Endodermal cell (in vitro differentiated cells): ENCODE data around the gene TNRC6C. TPM values are rescaled to one million over a fixed set of nuclear protein-coding genes. Genes with fewer than 3 reads are reported as not detected.
A peak's percentile ranks its signal among the peaks of the same experiment; 100 is the strongest.

Experiments used
- DNase-seq: peaks from one replicate; pipeline ENCODE4 v3.0.0-alpha.2; 2017
- H3K27ac ChIP-seq: 2 replicates; pipeline ENCODE4 v1.5.1; 2013; ENCODE audit warnings: mild to moderate bottlenecking, low read depth, low read length, moderate library complexity
- H3K27me3 ChIP-seq: 2 replicates; pipeline ENCODE4 v1.6.1; 2013; ENCODE audit warnings: mild to moderate bottlenecking, low read length, moderate library complexity; ENCODE audit not compliant: insufficient read depth, control insufficient read depth, poor library complexity, severe bottlenecking
- H3K36me3 ChIP-seq: 2 replicates; pipeline ENCODE4 v1.7.0; 2013; ENCODE audit warnings: mild to moderate bottlenecking, low read length, moderate library complexity; ENCODE audit not compliant: control insufficient read depth, insufficient read depth
- H3K4me1 ChIP-seq: one replicate; pipeline ENCODE4 v1.7.0; 2013; ENCODE audit warnings: low read length; ENCODE audit not compliant: control insufficient read depth, insufficient read depth
- H3K4me3 ChIP-seq: 2 replicates; pipeline ENCODE4 v1.5.1; 2013; ENCODE audit warnings: mild to moderate bottlenecking, low read length, moderate library complexity
- H3K9ac ChIP-seq: 2 replicates; pipeline ENCODE4 v1.6.1; 2013; ENCODE audit warnings: mild to moderate bottlenecking, low read length, moderate library complexity; ENCODE audit not compliant: poor library complexity, severe bottlenecking; ENCODE audit errors: extremely low read depth
- H3K9me3 ChIP-seq: 2 replicates; pipeline ENCODE4 v1.6.1; 2013; ENCODE audit warnings: mild to moderate bottlenecking, low read length, moderate library complexity; ENCODE audit not compliant: control insufficient read depth
- H3K27ac Mint-ChIP-seq: 2 replicates; pipeline ENCODE4 v1.8.0; 2020; ENCODE audit warnings: mixed read lengths
- H3K27me3 Mint-ChIP-seq: 2 replicates; pipeline ENCODE4 v1.8.0; 2021; ENCODE audit warnings: mild to moderate bottlenecking, mixed read lengths; ENCODE audit not compliant: insufficient read depth
- H3K36me3 Mint-ChIP-seq: 2 replicates; pipeline ENCODE4 v1.8.0; 2020; ENCODE audit warnings: low read depth, mixed read lengths
- H3K4me1 Mint-ChIP-seq: 2 replicates; pipeline ENCODE4 v1.8.0; 2020; ENCODE audit warnings: mixed read lengths
- H3K4me3 Mint-ChIP-seq: 2 replicates; pipeline ENCODE4 v1.8.0; 2020; ENCODE audit warnings: mild to moderate bottlenecking, moderate library complexity, mixed read lengths
- H3K9me3 Mint-ChIP-seq: 2 replicates; pipeline ENCODE4 v1.8.0; 2020; ENCODE audit warnings: mild to moderate bottlenecking, mixed read lengths
- WGBS, 2 experiments: methylation state at CpG; one replicate each; pipeline versions ENCODE4 v1.1.5 to v1.1.7; 2013; ENCODE audit warnings: missing lambda C conversion rate in 2 of 2, mixed read lengths in 1 of 2; ENCODE audit not compliant: insufficient coverage in 1 of 2, insufficient read length in 1 of 2; 5-methylcytosine and 5-hydroxymethylcytosine counted together
- total RNA-seq, 2 donors: library from RNA; stranded (reverse); fragmentation: NEBNext Ultra II Directional in 1 of 2; extraction: Animal tissue kit (Norgen Biotek cat#: 25700) in 1 of 2; gene quantifications; 2 replicates in 1 of 2; 3 replicates in 1 of 2; pipeline ENCODE4 v1.2.1, GENCODE V29; 2021
- TF ChIP-seq, protein P1 (sequence below): fragments of 200-600 bp; sonication (generic); conservative IDR thresholded peaks from 2 replicates; pipeline ENCODE4 v1.5.0; 2021; ENCODE audit warnings: antibody characterized with exemption, mild to moderate bottlenecking

TNRC6C gene
- total RNA-seq, 2 donors from 2014 or later, result 22.4 to 40.2 TPM

DNA sequence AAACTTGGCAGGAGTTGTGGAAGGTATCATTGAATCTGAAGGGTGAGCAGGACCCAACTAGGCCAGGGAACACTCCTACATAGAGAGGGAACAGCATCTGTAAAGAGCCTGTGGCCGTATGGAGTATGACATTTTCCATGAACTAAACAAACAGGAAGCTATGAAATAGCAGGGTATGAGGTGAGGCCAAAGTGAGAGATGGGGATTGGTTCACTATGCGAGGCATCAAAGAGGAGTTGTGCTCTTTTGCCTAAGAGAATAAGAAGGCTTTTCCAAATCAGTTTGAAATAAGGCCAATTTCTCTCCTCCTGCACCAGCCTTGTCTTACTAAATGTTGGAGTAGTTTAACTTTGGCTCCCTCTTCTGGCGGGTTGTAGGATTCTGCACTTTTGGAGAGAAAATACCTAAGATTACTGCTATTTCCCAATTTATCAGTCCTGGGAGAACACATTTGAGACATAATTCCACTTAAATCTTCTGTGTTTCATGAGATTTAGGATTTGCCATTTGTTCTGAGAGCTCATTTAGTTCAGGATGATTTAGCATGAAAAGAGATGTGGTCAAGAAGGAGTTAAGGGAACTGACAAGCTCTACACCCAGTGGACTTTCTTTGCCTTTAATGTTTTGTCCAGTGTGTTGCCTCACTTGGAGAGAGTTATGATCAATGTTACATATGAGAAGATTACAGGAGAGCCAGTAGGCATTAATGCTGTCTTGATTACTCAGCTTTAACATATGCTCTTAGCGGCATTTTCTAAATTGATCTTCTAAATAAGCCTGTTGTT is 55.4 kb downstream of the TNRC6C start:
- peaks cover 4% of the 10 kb centered on the region for H3K4me1 Mint-ChIP-seq
- Histone ChIP-seq H3K9me3 (no peaks in the 10 kb centered on the region), H3K4me3 (no peak overlapping the region), H3K9ac (no peak overlapping the region), H3K27me3 (no peaks in the 10 kb centered on the region), H3K27ac (no peak overlapping the region), H3K4me1 (peaks cover 5% of the 10 kb centered on the region), H3K36me3 (peaks cover 34% of the 10 kb centered on the region)
- H3K27ac Mint-ChIP-seq, result no peak overlapping the region
- H3K9me3 Mint-ChIP-seq, result no peaks in the 10 kb centered on the region
- H3K36me3 Mint-ChIP-seq, result peaks cover 2% of the 10 kb centered on the region
- no peak overlapping the region for H3K4me3 Mint-ChIP-seq
- 0 to 62% methylated on average over 1 to 4 of the region's 4 CpGs for WGBS, 2 experiments
- peak; percentile 83 for DNase-seq
- TF ChIP-seq, protein P1, sequence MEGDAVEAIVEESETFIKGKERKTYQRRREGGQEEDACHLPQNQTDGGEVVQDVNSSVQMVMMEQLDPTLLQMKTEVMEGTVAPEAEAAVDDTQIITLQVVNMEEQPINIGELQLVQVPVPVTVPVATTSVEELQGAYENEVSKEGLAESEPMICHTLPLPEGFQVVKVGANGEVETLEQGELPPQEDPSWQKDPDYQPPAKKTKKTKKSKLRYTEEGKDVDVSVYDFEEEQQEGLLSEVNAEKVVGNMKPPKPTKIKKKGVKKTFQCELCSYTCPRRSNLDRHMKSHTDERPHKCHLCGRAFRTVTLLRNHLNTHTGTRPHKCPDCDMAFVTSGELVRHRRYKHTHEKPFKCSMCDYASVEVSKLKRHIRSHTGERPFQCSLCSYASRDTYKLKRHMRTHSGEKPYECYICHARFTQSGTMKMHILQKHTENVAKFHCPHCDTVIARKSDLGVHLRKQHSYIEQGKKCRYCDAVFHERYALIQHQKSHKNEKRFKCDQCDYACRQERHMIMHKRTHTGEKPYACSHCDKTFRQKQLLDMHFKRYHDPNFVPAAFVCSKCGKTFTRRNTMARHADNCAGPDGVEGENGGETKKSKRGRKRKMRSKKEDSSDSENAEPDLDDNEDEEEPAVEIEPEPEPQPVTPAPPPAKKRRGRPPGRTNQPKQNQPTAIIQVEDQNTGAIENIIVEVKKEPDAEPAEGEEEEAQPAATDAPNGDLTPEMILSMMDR, result peak; percentile 91
- no peaks in the 10 kb centered on the region for H3K27me3 Mint-ChIP-seq

DNA sequence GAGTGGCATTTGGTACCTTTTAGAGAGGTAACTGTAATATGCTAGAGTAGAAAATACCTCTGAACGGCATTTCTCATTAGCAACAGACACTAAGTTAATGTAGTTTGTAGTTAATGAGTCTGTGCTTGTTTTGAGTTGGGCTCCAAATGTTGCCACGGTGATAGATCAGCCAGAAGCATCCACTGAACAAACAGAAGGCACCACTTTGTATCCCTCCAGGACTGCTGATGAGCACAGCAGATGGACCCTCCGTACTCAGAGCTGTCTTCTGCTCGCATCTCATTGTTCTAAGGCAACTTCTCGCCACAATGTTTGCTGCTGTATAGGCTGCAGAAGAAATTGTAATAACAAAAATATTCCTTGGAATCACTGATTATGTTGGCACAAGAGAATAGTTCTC is 56.1 kb downstream of the TNRC6C start:
- Mint-ChIP-seq H3K4me3 (no peak overlapping the region), H3K27ac (no peak overlapping the region), H3K9me3 (no peaks in the 10 kb centered on the region), H3K36me3 (peaks cover 2% of the 10 kb centered on the region), H3K4me1 (peaks cover 4% of the 10 kb centered on the region), H3K27me3 (no peaks in the 10 kb centered on the region)
- H3K36me3 ChIP-seq, result peaks cover 33% of the 10 kb centered on the region
- no peak overlapping the region for H3K4me3 ChIP-seq
- TF ChIP-seq, protein P1, result no peak
- WGBS, 2 experiments, result 88 to 91% methylated on average over 1 to 5 of the region's 5 CpGs
- H3K9ac ChIP-seq, result no peak overlapping the region
- H3K4me1 ChIP-seq, result peaks cover 5% of the 10 kb centered on the region
- H3K9me3 ChIP-seq, result no peaks in the 10 kb centered on the region
- H3K27me3 ChIP-seq, result no peaks in the 10 kb centered on the region
- DNase-seq, result peak; percentile 29
- H3K27ac ChIP-seq, result no peak overlapping the region

DNA sequence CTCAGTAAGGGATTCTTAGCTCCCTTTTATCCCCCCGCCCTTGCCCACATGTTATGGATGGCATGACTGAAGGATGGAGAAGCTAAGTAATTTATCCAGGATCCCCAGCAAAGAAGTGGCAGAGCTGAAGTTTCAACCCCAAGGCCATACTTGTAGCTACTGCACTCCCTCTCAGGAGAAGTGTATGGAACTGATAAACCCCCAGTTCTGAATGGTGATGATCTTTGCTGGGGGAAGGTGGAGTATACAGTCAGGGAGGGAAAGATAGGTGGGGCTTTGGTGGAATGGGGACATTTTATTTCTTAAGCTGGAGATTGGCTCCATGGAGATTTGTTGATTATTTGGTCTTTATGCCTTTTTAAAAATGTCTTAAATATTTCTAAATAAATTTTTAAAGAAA is 58.3 kb downstream of the TNRC6C start:
- Mint-ChIP-seq H3K36me3 (peaks cover 5% of the 10 kb centered on the region), H3K4me3 (no peak overlapping the region), H3K9me3 (no peaks in the 10 kb centered on the region), H3K27me3 (no peaks in the 10 kb centered on the region), H3K27ac (no peak overlapping the region), H3K4me1 (peaks cover 4% of the 10 kb centered on the region)
- no peak for DNase-seq
- H3K4me1 ChIP-seq, result peaks cover 5% of the 10 kb centered on the region
- H3K36me3 ChIP-seq, result peaks cover 17% of the 10 kb centered on the region
- no peaks in the 10 kb centered on the region for H3K9me3 ChIP-seq
- H3K9ac ChIP-seq, result no peak overlapping the region
- no peak overlapping the region for H3K27ac ChIP-seq
- TF ChIP-seq, protein P1, result no peak
- WGBS, 2 experiments, result 100% methylated on average over 1 of the region's 1 CpG; no CpG with 5 or more reads in 1 of the 2 experiments
- H3K4me3 ChIP-seq, result no peak overlapping the region
- no peaks in the 10 kb centered on the region for H3K27me3 ChIP-seq
